Measurements from ENCODE around the gene RBFOX2. TPM values are rescaled to one million over a fixed set of nuclear protein-coding genes. Genes with fewer than 3 reads are reported as not detected.
A peak's percentile ranks its signal among the peaks of the same experiment; 100 is the strongest.

The RBFOX2 gene
- total and polyA plus RNA-seq, 2 donors from 2014 or later: 17.2 to 68.6 TPM

- Histone ChIP-seq H3K27ac (ENCODE audit: low read depth in 2 of 2, low read length in 2 of 2) (no peak overlapping the region), H3K9ac (ENCODE audit: low read length in 3 of 3) (no peak overlapping the region), H3K27me3 (ENCODE audit: control insufficient read depth, insufficient read depth, low read length) (no peaks in the 10 kb centered on the region), H3K36me3 (ENCODE audit: control insufficient read depth in 2 of 3, insufficient read depth in 3 of 3, low read length in 3 of 3) (peaks cover 0 to 7% (median 0%) of the 10 kb centered on the region in 3 donors), H3K4me3 (ENCODE audit: low read length in 3 of 3) (no peak overlapping the region), H3K4me1 (ENCODE audit: control insufficient read depth in 2 of 3, insufficient read depth in 2 of 3, low read depth in 1 of 3, low read length in 3 of 3) (peaks cover 0 to 3% (median 2%) of the 10 kb centered on the region in 3 donors), H3K9me3 (ENCODE audit: control insufficient read depth in 2 of 3, insufficient read depth in 1 of 3, low read length in 3 of 3) (no peaks in the 10 kb centered on the region)
- intact Hi-C loops (cut with DNase I): no loop called here
- no peak for TF ChIP-seq CTCF (IDR thresholded peaks at IDR 0.05; ENCODE audit: borderline replicate concordance, extremely low read depth, insufficient read depth)
- DNase-seq (no peak), FAIRE-seq (no peak)
Measured at GRCh38 chr22:35785181-35785923, 243.3 kb downstream of the RBFOX2 start.

- intact Hi-C loops (cut with DNase I): no loop called here
- DNase-seq: peak in 1 of 5 donors; percentile 74
- H3K4me3 ChIP-seq (ENCODE audit: low read length in 3 of 3): no peak overlapping the region
- no peaks in the 10 kb centered on the region for H3K9me3 ChIP-seq (ENCODE audit: control insufficient read depth in 2 of 3, insufficient read depth in 1 of 3, low read length in 3 of 3)
- TF ChIP-seq CTCF (IDR thresholded peaks at IDR 0.05; ENCODE audit: borderline replicate concordance, extremely low read depth, insufficient read depth): no peak
- H3K9ac ChIP-seq (ENCODE audit: low read length in 3 of 3): no peak overlapping the region
- FAIRE-seq: no peak
- H3K27ac ChIP-seq (ENCODE audit: low read depth in 2 of 2, low read length in 2 of 2): no peak overlapping the region
- H3K4me1 ChIP-seq (ENCODE audit: control insufficient read depth in 2 of 3, insufficient read depth in 2 of 3, low read depth in 1 of 3, low read length in 3 of 3): peaks cover 0 to 3% (median 2%) of the 10 kb centered on the region in 3 donors
- peaks cover 0 to 7% (median 0%) of the 10 kb centered on the region in 3 donors for H3K36me3 ChIP-seq (ENCODE audit: control insufficient read depth in 2 of 3, insufficient read depth in 3 of 3, low read length in 3 of 3)
- no peaks in the 10 kb centered on the region for H3K27me3 ChIP-seq (ENCODE audit: control insufficient read depth, insufficient read depth, low read length)
Measured at GRCh38 chr22:35784633-35785032, 244.0 kb downstream of the RBFOX2 start.

DNA sequence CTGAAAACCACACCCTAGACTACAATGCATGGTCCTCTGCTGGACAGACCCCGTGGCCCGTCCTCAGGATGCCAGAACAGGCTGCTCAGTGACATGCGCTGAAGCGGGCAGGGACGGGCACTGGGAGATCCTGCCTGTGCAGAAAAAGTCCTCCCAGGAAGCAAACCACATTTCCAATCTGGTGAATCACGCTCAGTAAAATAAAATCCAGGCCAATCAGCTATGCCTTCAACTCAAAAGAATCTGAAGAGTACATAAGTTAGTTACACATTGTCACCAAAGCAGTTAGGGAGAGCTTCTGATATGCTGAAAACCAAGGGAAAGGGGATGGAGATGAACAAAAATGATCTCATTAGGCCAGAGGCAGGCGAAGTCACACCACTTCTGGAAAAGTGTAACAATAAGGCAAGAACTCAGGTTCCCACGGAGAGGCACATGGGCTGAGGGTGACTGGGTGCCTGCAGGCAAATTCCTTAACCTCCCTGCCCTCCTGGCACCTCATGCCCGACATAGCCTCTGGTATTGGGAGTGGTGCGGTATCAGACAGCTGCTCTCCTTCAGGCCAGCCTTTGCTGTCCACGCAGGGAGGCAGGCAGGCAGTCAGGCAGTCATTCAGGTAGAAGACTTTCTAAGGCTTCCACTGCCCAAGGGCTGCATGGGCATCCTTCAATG is 244.5 kb downstream of the RBFOX2 start:
- H3K9me3 ChIP-seq (ENCODE audit: control insufficient read depth in 2 of 3, insufficient read depth in 1 of 3, low read length in 3 of 3): no peaks in the 10 kb centered on the region
- H3K9ac ChIP-seq (ENCODE audit: low read length in 3 of 3): no peak overlapping the region
- no peak overlapping the region for H3K4me3 ChIP-seq (ENCODE audit: low read length in 3 of 3)
- H3K4me1 ChIP-seq (ENCODE audit: control insufficient read depth in 2 of 3, insufficient read depth in 2 of 3, low read depth in 1 of 3, low read length in 3 of 3): peaks cover 0 to 3% (median 2%) of the 10 kb centered on the region in 3 donors
- FAIRE-seq (no peak), DNase-seq (no peak)
- H3K27me3 ChIP-seq (ENCODE audit: control insufficient read depth, insufficient read depth, low read length): no peaks in the 10 kb centered on the region
- TF ChIP-seq CTCF (IDR thresholded peaks at IDR 0.05; ENCODE audit: borderline replicate concordance, extremely low read depth, insufficient read depth): no peak
- no peak overlapping the region for H3K27ac ChIP-seq (ENCODE audit: low read depth in 2 of 2, low read length in 2 of 2)
- H3K36me3 ChIP-seq (ENCODE audit: control insufficient read depth in 2 of 3, insufficient read depth in 3 of 3, low read length in 3 of 3): peaks cover 0 to 7% (median 0%) of the 10 kb centered on the region in 3 donors
- intact Hi-C loops (cut with DNase I): no loop called here
